Vagina (tissue), 2 donors: ENCODE measurements around the gene MSL2. TPM values are rescaled to one million over a fixed set of nuclear protein-coding genes. Genes with fewer than 3 reads are reported as not detected.
"Not testable (repeated sequence)": the region's sequence is repeated elsewhere in the genome, so short reads cannot be mapped to it uniquely, and the experiment has no call there.

Source experiments
- DNase-seq, 2 donors: peaks; one replicate each; pipeline ENCODE4 v3.0.0-alpha.2; 2017; ENCODE audit errors: extremely low spot score in 2 of 2
- H3K27ac ChIP-seq: fragments of 200-600 bp; sonication (generic); one replicate; pipeline ENCODE4 v1.5.1; 2019
- H3K27me3 ChIP-seq: fragments of 200-600 bp; sonication (generic); one replicate; pipeline ENCODE4 v1.5.1; 2019
- H3K36me3 ChIP-seq, 2 donors: fragments of 200-600 bp; sonication (generic); one replicate each; pipeline ENCODE4 v1.5.1; 2017 to 2019
- H3K4me1 ChIP-seq: fragments of 200-600 bp; sonication (generic); one replicate; pipeline ENCODE4 v1.5.1; 2019
- H3K4me3 ChIP-seq, 2 donors: fragments of 200-600 bp; sonication (generic); 1 replicate in 1 of 2; 2 replicates in 1 of 2; pipeline ENCODE4 v1.5.1; 2016 to 2019
- H3K9me3 ChIP-seq: fragments of 200-600 bp; sonication (generic); one replicate; pipeline ENCODE4 v1.5.1; 2019
- POLR2A ChIP-seq, 2 donors: fragments of 450-650 bp; IDR thresholded peaks; one replicate each; pipeline ENCODE4 v1.6.1; 2017; ENCODE audit warnings: antibody characterized with exemption in 2 of 2, mild to moderate bottlenecking in 2 of 2, moderate library complexity in 2 of 2
- POLR2AphosphoS5 ChIP-seq, 2 donors: sonication (generic); formaldehyde crosslinking; IDR thresholded peaks; one replicate each; pipeline ENCODE4 v1.9.0; 2017; ENCODE audit warnings: antibody characterized with exemption in 2 of 2, mild to moderate bottlenecking in 2 of 2, low read depth in 1 of 2; ENCODE audit not compliant: insufficient read depth in 1 of 2
- intact Hi-C: fragments of 100-400 bp; cut with DNase I; formaldehyde crosslinking; loops from one replicate; pipeline ENCODE4 v1.15.1; 2023
- total RNA-seq: library from RNA; depleted of rRNA; stranded (reverse); fragments of >200 nt; gene quantifications from one replicate; pipeline ENCODE4 v1.2.3, GENCODE V29; 2016
- TF ChIP-seq, protein P1 (sequence below), 3 experiments: fragments of 450-650 bp in 2 of 3; fragments of 200-600 bp in 1 of 3; sonication (generic) in 1 of 3; IDR thresholded peaks; one replicate each; pipeline ENCODE4 v1.5.1; 2017 to 2019; ENCODE audit warnings: antibody characterized with exemption in 3 of 3, mild to moderate bottlenecking in 2 of 3, moderate library complexity in 2 of 3

The MSL2 gene
- total RNA-seq, 1 donor from 2014 or later: 18.7 TPM

DNA sequence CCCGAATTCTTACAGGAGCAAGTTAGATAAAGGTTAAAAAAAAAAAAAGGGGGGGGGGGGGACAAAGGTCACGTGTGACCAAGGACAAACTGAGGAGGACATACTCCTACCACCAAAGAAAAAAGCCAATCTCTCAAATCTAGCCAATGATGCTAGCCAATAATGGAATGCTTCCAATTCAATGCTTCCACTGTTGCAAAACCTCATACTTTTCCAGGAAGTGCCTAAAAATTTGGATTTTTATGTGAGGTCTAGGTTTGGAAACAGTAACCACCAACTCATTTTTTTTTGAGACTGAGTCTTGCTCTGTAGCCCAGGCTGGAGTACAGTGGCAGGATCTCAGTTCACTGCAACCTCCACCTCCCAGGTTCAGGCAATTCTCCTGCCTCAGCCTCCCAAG lies 11.4 kb downstream of the MSL2 start:
- H3K27me3 ChIP-seq: no peaks in the 10 kb centered on the region
- TF ChIP-seq POLR2AphosphoS5 (IDR thresholded peaks at IDR 0.05; ENCODE audit: insufficient read depth in 1 of 2, low read depth in 1 of 2) (no peak), POLR2A (IDR thresholded peaks at IDR 0.05) (no peak)
- TF ChIP-seq, protein P1, sequence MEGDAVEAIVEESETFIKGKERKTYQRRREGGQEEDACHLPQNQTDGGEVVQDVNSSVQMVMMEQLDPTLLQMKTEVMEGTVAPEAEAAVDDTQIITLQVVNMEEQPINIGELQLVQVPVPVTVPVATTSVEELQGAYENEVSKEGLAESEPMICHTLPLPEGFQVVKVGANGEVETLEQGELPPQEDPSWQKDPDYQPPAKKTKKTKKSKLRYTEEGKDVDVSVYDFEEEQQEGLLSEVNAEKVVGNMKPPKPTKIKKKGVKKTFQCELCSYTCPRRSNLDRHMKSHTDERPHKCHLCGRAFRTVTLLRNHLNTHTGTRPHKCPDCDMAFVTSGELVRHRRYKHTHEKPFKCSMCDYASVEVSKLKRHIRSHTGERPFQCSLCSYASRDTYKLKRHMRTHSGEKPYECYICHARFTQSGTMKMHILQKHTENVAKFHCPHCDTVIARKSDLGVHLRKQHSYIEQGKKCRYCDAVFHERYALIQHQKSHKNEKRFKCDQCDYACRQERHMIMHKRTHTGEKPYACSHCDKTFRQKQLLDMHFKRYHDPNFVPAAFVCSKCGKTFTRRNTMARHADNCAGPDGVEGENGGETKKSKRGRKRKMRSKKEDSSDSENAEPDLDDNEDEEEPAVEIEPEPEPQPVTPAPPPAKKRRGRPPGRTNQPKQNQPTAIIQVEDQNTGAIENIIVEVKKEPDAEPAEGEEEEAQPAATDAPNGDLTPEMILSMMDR (IDR thresholded peaks at IDR 0.05): no peak
- H3K4me3 ChIP-seq: no peak overlapping the region
- H3K9me3 ChIP-seq: no peaks in the 10 kb centered on the region
- no peak overlapping the region for H3K27ac ChIP-seq
- no peaks in the 10 kb centered on the region for H3K36me3 ChIP-seq
- no peak for DNase-seq
- intact Hi-C loops: no loop called here
- H3K4me1 ChIP-seq: peaks cover 95% of the 10 kb centered on the region

DNA sequence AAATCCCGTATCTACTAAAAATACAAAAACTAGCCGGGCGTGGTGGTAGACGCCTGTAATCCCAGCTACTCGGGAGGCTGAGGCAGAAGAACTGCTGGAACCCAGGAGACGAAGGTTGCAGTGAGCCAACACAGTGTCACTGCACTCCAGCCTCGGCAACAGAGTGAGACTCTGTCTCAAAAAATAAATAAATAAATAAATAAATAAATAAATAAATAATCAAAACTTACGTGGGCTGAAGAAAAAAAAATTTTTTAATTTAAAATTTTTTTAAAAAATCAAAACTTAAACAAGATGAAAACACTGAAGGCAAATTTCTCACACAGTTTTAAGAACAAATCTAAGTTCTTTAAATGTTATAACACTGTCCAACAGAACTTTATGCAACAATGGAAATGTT lies 14.4 kb downstream of the MSL2 start:
- no peaks in the 10 kb centered on the region for H3K27me3 ChIP-seq
- H3K4me3 ChIP-seq: no peak overlapping the region
- H3K27ac ChIP-seq: no peak overlapping the region
- H3K9me3 ChIP-seq: no peaks in the 10 kb centered on the region
- peaks cover 96% of the 10 kb centered on the region for H3K4me1 ChIP-seq
- intact Hi-C loops: no loop called here
- H3K36me3 ChIP-seq: no peaks in the 10 kb centered on the region
- TF ChIP-seq POLR2A (IDR thresholded peaks at IDR 0.05) (no peak), POLR2AphosphoS5 (IDR thresholded peaks at IDR 0.05; ENCODE audit: insufficient read depth in 1 of 2, low read depth in 1 of 2) (no peak)
- TF ChIP-seq, protein P1 (IDR thresholded peaks at IDR 0.05): no peak
- no peak for DNase-seq

DNA sequence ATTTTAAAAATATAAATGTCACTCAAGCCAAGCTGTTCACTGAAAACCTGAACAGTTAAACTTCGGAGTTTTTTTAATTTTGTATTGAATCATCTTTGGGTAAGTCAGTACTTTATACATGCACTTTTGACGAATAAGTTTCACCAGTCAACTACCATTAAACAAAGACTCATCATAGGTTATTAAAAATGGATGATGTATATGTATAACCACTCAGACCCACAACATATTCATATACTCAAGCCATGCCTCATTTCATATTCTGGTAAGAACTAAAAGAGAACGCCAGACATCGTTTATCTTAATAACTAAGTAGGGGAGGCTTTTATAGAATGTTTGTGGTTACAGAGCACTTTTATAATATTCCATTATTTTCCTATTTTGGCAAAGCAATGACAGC lies 18.3 kb downstream of the MSL2 start:
- H3K4me1 ChIP-seq: peaks cover 90% of the 10 kb centered on the region
- intact Hi-C loops: no loop called here

DNA sequence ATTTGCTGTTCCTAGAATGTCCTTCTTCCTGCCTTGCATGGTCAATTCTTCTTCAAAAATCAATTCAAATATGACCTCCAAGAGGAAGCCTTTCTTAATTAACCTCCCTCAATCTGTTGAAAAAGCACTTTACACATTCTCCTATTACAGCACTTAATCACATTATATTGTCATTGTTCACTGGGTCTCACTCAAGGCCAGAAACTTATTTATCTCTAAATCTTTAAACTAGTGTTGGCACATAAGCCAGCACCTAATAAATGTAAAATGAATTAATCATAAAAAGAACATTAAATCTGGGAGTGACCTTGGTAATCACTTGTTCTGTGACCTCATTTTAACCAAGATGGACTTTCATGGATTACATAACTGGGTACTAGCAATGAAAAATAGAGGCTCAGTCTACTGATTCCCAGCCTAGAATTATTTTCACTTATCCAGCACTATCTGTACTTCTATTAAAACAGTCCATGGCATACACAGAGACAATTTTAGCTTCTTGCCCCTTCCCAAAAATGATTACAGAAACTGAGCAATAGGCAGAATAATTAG lies 22.1 kb downstream of the MSL2 start:
- peaks cover 87% of the 10 kb centered on the region for H3K4me1 ChIP-seq
- H3K27ac ChIP-seq: no peak overlapping the region
- H3K27me3 ChIP-seq: no peaks in the 10 kb centered on the region
- intact Hi-C loops: no loop called here
- no peak for TF ChIP-seq POLR2AphosphoS5 (IDR thresholded peaks at IDR 0.05; ENCODE audit: insufficient read depth in 1 of 2, low read depth in 1 of 2)
- TF ChIP-seq POLR2A (IDR thresholded peaks at IDR 0.05): no peak
- TF ChIP-seq, protein P1 (IDR thresholded peaks at IDR 0.05): no peak
- H3K4me3 ChIP-seq: no peak overlapping the region
- no peaks in the 10 kb centered on the region for H3K9me3 ChIP-seq
- DNase-seq: no peak
- H3K36me3 ChIP-seq: no peaks in the 10 kb centered on the region

More for the DNA sequence above, 18.3 kb downstream of the MSL2 start:
- TF ChIP-seq POLR2A (IDR thresholded peaks at IDR 0.05) (no peak), POLR2AphosphoS5 (IDR thresholded peaks at IDR 0.05; ENCODE audit: insufficient read depth in 1 of 2, low read depth in 1 of 2) (no peak)
- TF ChIP-seq, protein P1 (IDR thresholded peaks at IDR 0.05): no peak
- Histone ChIP-seq H3K27me3 (no peaks in the 10 kb centered on the region), H3K9me3 (no peaks in the 10 kb centered on the region), H3K4me3 (no peak overlapping the region), H3K27ac (no peak overlapping the region), H3K36me3 (no peaks in the 10 kb centered on the region)
- no peak for DNase-seq

DNA sequence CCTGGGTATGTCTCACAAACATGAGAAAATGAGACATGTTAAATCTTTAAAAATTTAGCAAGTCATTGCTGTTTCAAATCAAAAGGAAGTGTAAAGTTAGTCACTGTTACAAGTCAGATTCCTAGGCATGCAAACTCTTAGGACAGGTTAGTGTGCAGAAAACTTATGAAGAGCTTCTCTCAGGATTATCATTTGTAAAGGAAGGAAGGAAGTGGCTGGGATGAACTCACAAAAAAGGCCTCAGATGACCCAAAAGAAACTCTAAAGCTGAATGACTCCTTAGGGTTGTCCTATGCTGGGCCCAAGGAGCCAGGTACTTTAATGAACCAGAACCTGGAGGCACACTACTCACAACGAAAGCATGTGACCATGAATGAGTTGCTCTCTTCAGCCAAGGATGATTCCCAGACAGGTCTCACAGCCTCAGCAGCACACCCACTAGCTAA lies 25.0 kb downstream of the MSL2 start:
- no peak for DNase-seq
- Histone ChIP-seq H3K27me3 (no peaks in the 10 kb centered on the region), H3K27ac (no peak overlapping the region), H3K4me3 (no peak overlapping the region), H3K4me1 (peaks cover 73% of the 10 kb centered on the region), H3K36me3 (no peaks in the 10 kb centered on the region), H3K9me3 (no peaks in the 10 kb centered on the region)
- intact Hi-C loops: no loop called here
- TF ChIP-seq POLR2A (IDR thresholded peaks at IDR 0.05) (no peak), POLR2AphosphoS5 (IDR thresholded peaks at IDR 0.05; ENCODE audit: insufficient read depth in 1 of 2, low read depth in 1 of 2) (no peak)
- TF ChIP-seq, protein P1 (IDR thresholded peaks at IDR 0.05): no peak

DNA sequence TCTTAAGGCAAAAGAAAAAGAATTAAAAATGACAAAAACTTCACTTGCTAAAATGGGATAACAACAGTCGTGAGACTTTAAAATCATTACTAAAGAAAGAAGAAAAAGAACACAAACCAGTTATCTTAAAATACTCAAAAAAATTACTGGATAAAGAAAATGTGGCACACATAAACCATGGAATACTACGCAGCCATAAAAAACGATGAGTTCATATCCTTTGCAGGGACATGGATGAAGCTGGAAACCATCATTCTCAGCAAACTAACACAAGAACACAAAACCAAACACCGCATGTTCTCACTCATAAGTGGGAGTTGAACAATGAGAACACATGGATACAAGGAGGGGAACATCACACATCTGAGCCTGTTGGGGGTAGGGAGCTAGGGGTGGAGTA lies 27.9 kb downstream of the MSL2 start:
- H3K4me3 ChIP-seq, intact Hi-C loops, H3K36me3 ChIP-seq, DNase-seq, H3K27ac ChIP-seq, H3K27me3 ChIP-seq, H3K9me3 ChIP-seq: not testable (repeated sequence)
- peaks cover 82% of the 10 kb centered on the region for H3K4me1 ChIP-seq
